ENCODE measurements around the gene ZNF691.

ZNF691 gene

DNA sequence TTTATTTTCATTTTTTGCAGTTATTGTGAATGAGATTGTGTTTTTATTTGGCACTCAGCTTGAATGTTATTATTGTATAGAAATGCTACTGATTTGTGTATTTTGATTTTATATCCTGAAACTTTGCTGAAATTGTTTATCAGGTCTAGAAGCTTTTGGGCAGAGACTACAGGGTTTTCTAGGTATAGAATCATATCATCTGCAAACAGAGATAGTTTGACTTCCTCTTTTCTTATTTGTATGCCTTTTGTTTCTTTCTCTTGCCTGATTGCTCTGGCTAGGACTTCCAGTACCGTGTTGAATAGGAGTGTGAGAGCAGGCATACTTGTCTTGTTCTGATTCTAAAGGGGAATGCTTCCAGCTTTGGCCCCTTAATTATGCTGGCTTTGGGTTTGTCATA lies 27.3 kb downstream of the ZNF691 start:
- no peak for ATAC-seq (ENCODE audit: low read depth)
- Histone ChIP-seq H3K27me3 (ENCODE audit: insufficient read depth, poor library complexity, severe bottlenecking) (no peaks in the 10 kb centered on the region), H3K36me3 (ENCODE audit: low read depth) (no peaks in the 10 kb centered on the region), H3K27ac (ENCODE audit: poor library complexity, severe bottlenecking) (no peak overlapping the region), H3K4me3 (ENCODE audit: severe bottlenecking) (no peak overlapping the region), H3K4me1 (ENCODE audit: insufficient read depth, poor library complexity, severe bottlenecking) (no peaks in the 10 kb centered on the region), H3K9me3 (ENCODE audit: severe bottlenecking) (peaks cover 5% of the 10 kb centered on the region)
- TF ChIP-seq CTCF (IDR thresholded peaks at IDR 0.05; ENCODE audit: poor library complexity, severe bottlenecking), result no peak
- no peak for DNase-seq (ENCODE audit: low spot score)

GRCh38 chr1:42876009-42876408 lies 29.6 kb downstream of the ZNF691 start:
- TF ChIP-seq CTCF (IDR thresholded peaks at IDR 0.05; ENCODE audit: poor library complexity, severe bottlenecking), result no peak
- Histone ChIP-seq H3K27ac (ENCODE audit: poor library complexity, severe bottlenecking) (no peak overlapping the region), H3K4me1 (ENCODE audit: insufficient read depth, poor library complexity, severe bottlenecking) (no peaks in the 10 kb centered on the region), H3K4me3 (ENCODE audit: severe bottlenecking) (no peak overlapping the region), H3K27me3 (ENCODE audit: insufficient read depth, poor library complexity, severe bottlenecking) (no peaks in the 10 kb centered on the region), H3K9me3 (ENCODE audit: severe bottlenecking) (peaks cover 5% of the 10 kb centered on the region), H3K36me3 (ENCODE audit: low read depth) (no peaks in the 10 kb centered on the region)
- DNase-seq (ENCODE audit: low spot score) (no peak), ATAC-seq (ENCODE audit: low read depth) (no peak)

- Histone ChIP-seq H3K27me3 (ENCODE audit: insufficient read depth, poor library complexity, severe bottlenecking) (no peaks in the 10 kb centered on the region), H3K4me1 (ENCODE audit: insufficient read depth, poor library complexity, severe bottlenecking) (no peaks in the 10 kb centered on the region), H3K4me3 (ENCODE audit: severe bottlenecking) (no peak overlapping the region), H3K27ac (ENCODE audit: poor library complexity, severe bottlenecking) (no peak overlapping the region), H3K36me3 (ENCODE audit: low read depth) (no peaks in the 10 kb centered on the region), H3K9me3 (ENCODE audit: severe bottlenecking) (peaks cover 5% of the 10 kb centered on the region)
- DNase-seq (ENCODE audit: low spot score), result no peak
- ATAC-seq (ENCODE audit: low read depth), result no peak
- no peak for TF ChIP-seq CTCF (IDR thresholded peaks at IDR 0.05; ENCODE audit: poor library complexity, severe bottlenecking)
These were observed 31.0 kb downstream of the ZNF691 start for GRCh38 chr1:42877380-42877779.

DNA sequence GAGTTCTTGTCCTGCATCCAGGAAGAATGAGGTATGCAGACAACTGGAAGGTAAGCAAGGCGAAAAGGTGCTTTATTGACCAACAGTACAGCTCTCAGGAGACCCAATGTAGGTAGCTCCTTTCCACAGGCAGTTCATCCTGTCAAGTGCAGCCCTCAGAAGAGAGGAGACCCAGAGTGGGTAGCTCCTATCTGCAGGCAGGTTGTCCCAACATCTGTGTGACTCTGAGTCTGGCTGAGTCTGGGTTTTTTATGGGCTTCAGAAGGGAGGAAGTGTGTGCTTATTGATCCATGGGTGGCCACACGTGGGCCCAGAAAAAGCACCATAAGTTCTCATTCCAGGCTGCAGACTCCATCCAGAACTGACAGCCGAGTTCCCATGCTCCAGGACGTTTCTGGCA lies 34.0 kb downstream of the ZNF691 start:
- H3K27me3 ChIP-seq (ENCODE audit: insufficient read depth, poor library complexity, severe bottlenecking), result no peaks in the 10 kb centered on the region
- peaks cover 2% of the 10 kb centered on the region for H3K9me3 ChIP-seq (ENCODE audit: severe bottlenecking)
- DNase-seq (ENCODE audit: low spot score) (no peak), ATAC-seq (ENCODE audit: low read depth) (no peak)
- H3K4me1 ChIP-seq (ENCODE audit: insufficient read depth, poor library complexity, severe bottlenecking), result no peaks in the 10 kb centered on the region
- TF ChIP-seq CTCF (IDR thresholded peaks at IDR 0.05; ENCODE audit: poor library complexity, severe bottlenecking), result no peak
- no peak overlapping the region for H3K4me3 ChIP-seq (ENCODE audit: severe bottlenecking)
- H3K36me3 ChIP-seq (ENCODE audit: low read depth), result no peaks in the 10 kb centered on the region
- H3K27ac ChIP-seq (ENCODE audit: poor library complexity, severe bottlenecking), result no peak overlapping the region

DNA sequence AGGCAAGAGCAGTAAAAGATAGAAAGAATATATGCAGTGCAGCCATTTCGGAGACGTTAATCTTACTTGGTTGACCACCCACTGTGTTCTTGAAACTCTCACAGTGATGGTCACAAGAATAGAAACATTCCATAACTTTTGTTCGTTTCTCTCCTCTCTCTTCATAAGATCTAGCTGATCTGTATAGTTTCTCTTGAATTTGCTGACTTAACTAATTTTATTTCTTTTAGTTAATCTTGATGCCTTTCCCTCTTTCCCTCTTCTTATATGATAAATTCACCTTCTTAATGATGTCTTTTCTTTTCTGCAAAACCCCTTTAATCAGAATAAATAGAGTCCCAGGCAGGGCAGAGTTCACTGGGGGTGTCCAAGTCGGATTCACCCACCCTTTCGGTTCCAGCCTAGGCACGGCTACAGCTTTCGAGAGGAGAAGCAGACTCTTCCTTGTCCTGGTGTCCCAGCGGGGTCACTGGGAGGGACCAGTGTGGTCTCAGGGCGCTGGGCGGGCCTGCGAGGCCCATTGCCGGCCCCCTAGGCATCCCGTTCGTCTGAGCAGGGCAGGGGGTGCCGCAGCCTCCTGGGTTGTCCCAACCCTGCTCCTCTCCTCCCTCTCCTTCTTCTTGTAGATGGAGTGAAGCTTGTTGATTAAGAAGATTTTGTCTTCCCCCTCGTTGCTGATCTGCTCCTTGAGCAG lies 39.8 kb downstream of the ZNF691 start:
- Histone ChIP-seq H3K4me3 (ENCODE audit: severe bottlenecking) (no peak overlapping the region), H3K4me1 (ENCODE audit: insufficient read depth, poor library complexity, severe bottlenecking) (no peaks in the 10 kb centered on the region), H3K27me3 (ENCODE audit: insufficient read depth, poor library complexity, severe bottlenecking) (no peaks in the 10 kb centered on the region), H3K27ac (ENCODE audit: poor library complexity, severe bottlenecking) (no peak overlapping the region), H3K36me3 (ENCODE audit: low read depth) (no peaks in the 10 kb centered on the region), H3K9me3 (ENCODE audit: severe bottlenecking) (no peaks in the 10 kb centered on the region)
- DNase-seq (ENCODE audit: low spot score) (no peak), ATAC-seq (ENCODE audit: low read depth) (no peak)
- no peak for TF ChIP-seq CTCF (IDR thresholded peaks at IDR 0.05; ENCODE audit: poor library complexity, severe bottlenecking)

Data from RWPE2 (cell line).